K562 (cell line): ENCODE results near the gene HERC3. TPM values are rescaled to one million over a fixed set of nuclear protein-coding genes. Genes with fewer than 3 reads are reported as not detected.

ENCODE experiments used
- ATAC-seq: fragments of 200-7000 bp; cut with Tn5 transposase; 3 replicates; pipeline ENCODE4 v1.9.1; 2020; ENCODE audit warnings: moderate library complexity
- BruUV-seq: library from RNA; stranded (reverse); fragments of 400-500 nt; replicated peaks from 2 replicates; lab custom pipeline; 2021; lab: Mats Ljungman, UMichigan
- CTCF ChIA-PET: fragments of 300-600 bp; formaldehyde crosslinking; extraction: SDS; loops from one replicate; lab custom pipeline; 2021; ENCODE audit warnings: low intra/inter-chr PET ratio; lab: Yijun Ruan, JAX
- POLR2A ChIA-PET: fragments of 300-600, 350-650 bp; sonication (Branson Sonifier 250); formaldehyde crosslinking; extraction: SDS; loops from one replicate; lab custom pipeline; 2021; ENCODE audit warnings: antibody characterized with exemption, inconsistent platforms; lab: Yijun Ruan, JAX
- DNase-seq, 4 experiments: peaks; one replicate each; pipeline versions ENCODE4 v3.0.0 to v3.0.0-alpha.2; 2011 to 2018; ENCODE audit warnings: low spot score in 3 of 4, mixed read lengths in 3 of 4; ENCODE audit errors: extremely low read depth in 1 of 4
- FAIRE-seq: peaks from 2 replicates; lab custom pipeline; 2011; peaks lifted over from hg19 to GRCh38; lab: Jason Lieb, UNC
- H2AFZ ChIP-seq: 2 replicates; pipeline ENCODE4 v1.6.0; 2011; ENCODE audit warnings: low read depth, low read length, control low read depth, inconsistent platforms
- H3K27ac ChIP-seq: fragments of 200-600 bp; 3 replicates; pipeline ENCODE4 v1.8.0; 2011; ENCODE audit warnings: low read depth, mild to moderate bottlenecking, control low read depth, inconsistent platforms, low read length, moderate library complexity, mixed read lengths; ENCODE audit errors: extremely low read depth
- H3K27me3 ChIP-seq, 2 experiments: fragments of 300-600 bp in 1 of 2; 2 replicates in 1 of 2; 3 replicates in 1 of 2; pipeline versions ENCODE4 v1.6.0 to v1.8.0; 2011; ENCODE audit warnings: inconsistent platforms in 2 of 2, low read length in 2 of 2, mild to moderate bottlenecking in 1 of 2, mixed read lengths in 1 of 2, moderate library complexity in 1 of 2; ENCODE audit not compliant: control insufficient read depth in 2 of 2, insufficient read depth in 2 of 2
- H3K36me3 ChIP-seq: fragments of 300-600 bp; 3 replicates; pipeline ENCODE4 v1.8.0; 2011; ENCODE audit warnings: mild to moderate bottlenecking, low read length, inconsistent platforms; ENCODE audit not compliant: control insufficient read depth, insufficient read depth
- H3K4me1 ChIP-seq, 2 experiments: fragments of 200-600 bp in 1 of 2; replicated peaks in 1 of 2; 2 replicates in 1 of 2; 3 replicates in 1 of 2; pipeline versions ENCODE4 v1.5.1 to v1.8.0; 2011; ENCODE audit warnings: inconsistent platforms in 2 of 2, low read length in 2 of 2, mild to moderate bottlenecking in 1 of 2, mixed read lengths in 1 of 2, moderate library complexity in 1 of 2; ENCODE audit not compliant: control insufficient read depth in 2 of 2, insufficient read depth in 2 of 2
- H3K4me2 ChIP-seq: 2 replicates; pipeline ENCODE4 v1.6.1; 2011; ENCODE audit warnings: low read length, control low read depth, inconsistent platforms, mixed read lengths; ENCODE audit not compliant: insufficient read depth
- H3K4me3 ChIP-seq: fragments of 200-600 bp; sonication (generic), shearing (Covaris generic); 2 replicates; pipeline ENCODE4 v1.5.1; 2016; ENCODE audit warnings: control low read depth, inconsistent platforms
- H3K79me2 ChIP-seq: fragments of 200-600 bp; 3 replicates; pipeline ENCODE4 v1.8.0; 2011; ENCODE audit warnings: low read length, inconsistent platforms; ENCODE audit not compliant: control insufficient read depth, insufficient read depth
- H3K9ac ChIP-seq, 2 experiments: 2 replicates each; pipeline versions ENCODE4 v1.6.0 to v1.6.1; 2011; ENCODE audit warnings: low read depth in 2 of 2, low read length in 2 of 2, control low read depth in 1 of 2, inconsistent platforms in 1 of 2, mild to moderate bottlenecking in 1 of 2, mixed read lengths in 1 of 2; ENCODE audit not compliant: insufficient read depth in 1 of 2
- H3K9me1 ChIP-seq: one replicate; pipeline ENCODE4 v1.6.0; 2011; ENCODE audit warnings: inconsistent platforms, mild to moderate bottlenecking, low read length, moderate library complexity; ENCODE audit not compliant: control insufficient read depth, insufficient read depth
- H3K9me3 ChIP-seq: replicated peaks from 2 replicates; pipeline ENCODE4 v1.5.1; 2011; ENCODE audit warnings: low read depth, low read length, inconsistent platforms; ENCODE audit not compliant: control insufficient read depth, insufficient read depth
- H4K20me1 ChIP-seq: replicated peaks from 2 replicates; pipeline ENCODE4 v1.6.1; 2011; ENCODE audit warnings: low read length, inconsistent platforms, mixed read lengths; ENCODE audit not compliant: control insufficient read depth, insufficient read depth
- EWSR1 ChIP-seq: fragments of 450-650 bp; IDR thresholded peaks from 2 replicates; pipeline ENCODE4 v1.6.1; 2018; ENCODE audit warnings: borderline replicate concordance, mild to moderate bottlenecking, low read depth, moderate library complexity; ENCODE audit not compliant: partially characterized antibody
- FOXA3 ChIP-seq, 2 experiments: fragments of 450-650 bp in 1 of 2; sonication (generic) in 1 of 2; formaldehyde crosslinking; IDR thresholded peaks in 1 of 2; conservative IDR thresholded peaks in 1 of 2; 2 replicates each; pipeline versions ENCODE4 v1.4.0 to v1.8.0; 2020 to 2022; ENCODE audit warnings: mild to moderate bottlenecking in 2 of 2, missing genetic modification reagents in 1 of 2
- HNRNPLL ChIP-seq: fragments of 200-400 bp; formaldehyde crosslinking; IDR thresholded peaks from 2 replicates; pipeline ENCODE4 v1.6.1; 2017; ENCODE audit warnings: low read length, low read depth, mild to moderate bottlenecking; ENCODE audit not compliant: poor library complexity, severe bottlenecking
- MEF2D ChIP-seq: conservative IDR thresholded peaks from 2 replicates; pipeline ENCODE4 v1.6.1; 2016; ENCODE audit warnings: low read depth, missing genetic modification characterization, missing compliant biosample characterization
- NCOR1 ChIP-seq: fragments of 450-650 bp; IDR thresholded peaks from 2 replicates; pipeline ENCODE4 v1.6.1; 2016; ENCODE audit warnings: mild to moderate bottlenecking, moderate library complexity
- RBM34 ChIP-seq: fragments of 200-400 bp; formaldehyde crosslinking; IDR thresholded peaks from 2 replicates; pipeline ENCODE4 v1.6.1; 2018; ENCODE audit warnings: low read length, borderline replicate concordance; ENCODE audit not compliant: insufficient read depth
- SMARCA5 ChIP-seq: fragments of 450-650 bp; IDR thresholded peaks from 2 replicates; pipeline ENCODE4 v1.6.1; 2016
- TCF7 ChIP-seq: sonication (generic); IDR thresholded peaks from 2 replicates; pipeline ENCODE4 v1.6.1; 2016; ENCODE audit warnings: antibody characterized with exemption, borderline replicate concordance
- TCFL5 ChIP-seq: fragments of 250-450 bp; sonication (Bioruptor Pico); conservative IDR thresholded peaks from 2 replicates; pipeline ENCODE4 v1.6.1; 2021; ENCODE audit warnings: mild to moderate bottlenecking, moderate library complexity, matching md5 sums
- TEAD4 ChIP-seq, 2 experiments: sonication (generic) in 1 of 2; formaldehyde crosslinking in 1 of 2; IDR thresholded peaks; 2 replicates each; pipeline versions ENCODE4 v1.6.1 to v1.8.0; 2012 to 2022; ENCODE audit warnings: borderline replicate concordance in 1 of 2, inconsistent platforms in 1 of 2, low read length in 1 of 2, mild to moderate bottlenecking in 1 of 2, missing genetic modification reagents in 1 of 2
- U2AF2 ChIP-seq: fragments of 200-400 bp; formaldehyde crosslinking; optimal IDR thresholded peaks from 2 replicates; pipeline ENCODE3; 2017; ENCODE audit warnings: low read depth, mild to moderate bottlenecking, low read length
- YY1 ChIP-seq, 3 experiments: IDR thresholded peaks; 2 replicates each; pipeline ENCODE4 v1.6.1; 2011; ENCODE audit warnings: low read length in 2 of 3, mild to moderate bottlenecking in 2 of 3, moderate library complexity in 2 of 3, borderline replicate concordance in 1 of 3, control low read depth in 1 of 3, low read depth in 1 of 3; ENCODE audit not compliant: insufficient read depth in 3 of 3, insufficient replicate concordance in 2 of 3, control insufficient read depth in 1 of 3, insufficient read length in 1 of 3; ENCODE audit errors: extremely low read depth in 1 of 3
- ZBTB5 ChIP-seq: fragments of 450-650 bp; IDR thresholded peaks from 2 replicates; pipeline ENCODE4 v1.6.1; 2017; ENCODE audit warnings: antibody characterized with exemption
- ZKSCAN3 ChIP-seq: fragments of 250-450 bp; sonication (Bioruptor Pico); IDR thresholded peaks from 2 replicates; pipeline ENCODE4 v1.4.0; 2020
- ZNF140 ChIP-seq: fragments of 250-450 bp; sonication (Bioruptor Pico); IDR thresholded peaks from 2 replicates; pipeline ENCODE4 v1.8.0; 2021; ENCODE audit warnings: moderate library complexity, mild to moderate bottlenecking, inconsistent platforms
- ZNF395 ChIP-seq: fragments of 200-800 bp; sonication (Bioruptor generic); IDR thresholded peaks from 2 replicates; pipeline ENCODE4 v1.6.1; 2017; ENCODE audit warnings: missing genetic modification characterization, missing compliant biosample characterization
- ZNF57 ChIP-seq: fragments of 450-650 bp; formaldehyde crosslinking; IDR thresholded peaks from 2 replicates; pipeline ENCODE4 v1.4.0; 2020; ENCODE audit warnings: mild to moderate bottlenecking, moderate library complexity
- ZNF75A ChIP-seq: fragments of 450-650 bp; formaldehyde crosslinking; IDR thresholded peaks from 2 replicates; pipeline ENCODE4 v1.4.0; 2020; ENCODE audit warnings: mild to moderate bottlenecking
- WGBS: fragments of 100-300 bp; shearing (Covaris generic); methylation state at CpG from one replicate; pipeline ENCODE4 v1.1.6; 2016; ENCODE audit warnings: low coverage, mixed read lengths; ENCODE audit not compliant: insufficient coverage; ENCODE audit errors: missing lambda C conversion rate; 5-methylcytosine and 5-hydroxymethylcytosine counted together
- in situ Hi-C: fragments of 300-500 bp; cut with MboI; formaldehyde crosslinking; loops from 4 replicates; pipeline ENCODE4 v1.15.0; 2018; ENCODE audit warnings: inconsistent platforms, mixed read lengths
- intact Hi-C: fragments of 100-400 bp; cut with micrococcal nuclease; formaldehyde crosslinking; loops from 2 replicates; pipeline ENCODE4 v1.14.2; 2022
- polyA plus RNA-seq, 8 experiments: library from polyadenylated mRNA; depleted of rRNA in 4 of 8; stranded (reverse) in 5 of 8; unstranded in 3 of 8; fragments of >200 nt; fragmentation: Nextera tagmentation in 2 of 8; fragmentation: Illumina TruSeq in 1 of 8; extraction: Ambion mirVana in 2 of 8; extraction: Trizol in 1 of 8; gene quantifications; 2 replicates each; pipeline versions ENCODE4 v1.2.1 to v1.2.3, GENCODE V29; 2011 to 2014; ENCODE audit warnings: inconsistent platforms in 1 of 8, missing spikeins in 1 of 8
- total RNA-seq, 7 experiments: library from RNA; depleted of rRNA in 6 of 7; stranded (reverse); fragments of >200 nt in 6 of 7; fragmentation: Illumina TruSeq in 2 of 7; extraction: Trizol in 2 of 7; gene quantifications; 2 replicates each; pipeline versions ENCODE4 v1.2.1 to v1.2.3, GENCODE V29; 2011 to 2021; ENCODE audit warnings: low replicate concordance in 1 of 7

HERC3 gene
- total and polyA plus RNA-seq, 9 of the 15 experiments (the other 6 are each of a cell fraction or from before 2014, with no cell fraction given) = 1.8 to 13.1 (median 7.6) TPM

- H3K79me2 ChIP-seq = no peaks in the 10 kb centered on the region
- no peaks in the 10 kb centered on the region for H4K20me1 ChIP-seq
- ChIA-PET CTCF (no interaction called here), POLR2A (no interaction called here)
- intact Hi-C loops = no loop called here
- BruUV-seq = no TSS peak
- no peak for TF ChIP-seq ZNF140 (CRISPR knock-in tag)
- TF ChIP-seq MEF2D (tag) = no peak
- no peak for TF ChIP-seq TCF7
- TF ChIP-seq ZNF75A = no peak
- TF ChIP-seq ZBTB5 = no peak
- no peak for TF ChIP-seq U2AF2
- TF ChIP-seq NCOR1 = no peak
- TF ChIP-seq RBM34 = no peak
- no peak for TF ChIP-seq ZNF395 (CRISPR knock-in tag)
- TF ChIP-seq TCFL5 (CRISPR knock-in tag) = no peak
- no peak for TF ChIP-seq HNRNPLL
- no peak for TF ChIP-seq TEAD4 (IDR thresholded peaks at IDR 0.05; ENCODE audit: low read length)
- no peak for TF ChIP-seq TEAD4 (CRISPR knock-in tag; IDR thresholded peaks at IDR 0.05; ENCODE audit: borderline replicate concordance)
- TF ChIP-seq EWSR1 = no peak
- TF ChIP-seq ZNF57 (CRISPR knock-in tag) = no peak
- no peak for TF ChIP-seq ZKSCAN3 (CRISPR knock-in tag)
- TF ChIP-seq SMARCA5 = no peak
- no peak for TF ChIP-seq FOXA3 (CRISPR knock-in tag; conservative IDR thresholded peaks at IDR 0.05 in 1 of 2, IDR thresholded peaks at IDR 0.05 in 1 of 2)
- TF ChIP-seq YY1 (IDR thresholded peaks at IDR 0.05; ENCODE audit: borderline replicate concordance in 1 of 3, control insufficient read depth in 1 of 3, extremely low read depth in 1 of 3, insufficient read depth in 3 of 3, insufficient read length in 1 of 3, insufficient replicate concordance in 2 of 3, low read depth in 1 of 3, low read length in 2 of 3) = no peak
- no peaks in the 10 kb centered on the region for H3K9me3 ChIP-seq
- ATAC-seq (no peak), DNase-seq (no peak), FAIRE-seq (no peak)
- peaks cover 51% of the 10 kb centered on the region; the same call in 2 of the 3 replicates for H3K36me3 ChIP-seq
- no peaks in the 10 kb centered on the region for H3K9me1 ChIP-seq
- no peaks in the 10 kb centered on the region for H3K4me1 ChIP-seq
- no peak overlapping the region for H2AFZ ChIP-seq
- no peak overlapping the region for H3K27ac ChIP-seq
- H3K4me3 ChIP-seq = no peak overlapping the region
- WGBS = 58% methylated on average over 1 of the region's 1 CpG
- H3K9ac ChIP-seq = no peak overlapping the region
- in situ Hi-C loops = no loop called here
- H3K4me2 ChIP-seq = no peak overlapping the region
- no peaks in the 10 kb centered on the region for H3K27me3 ChIP-seq
Measured at GRCh38 chr4:88745175-88745574, 152.9 kb downstream of the HERC3 start.
